GM19468 (cell line): ENCODE results near the gene DPY19L1.
"Not testable (repeated sequence)": the region's sequence is repeated elsewhere in the genome, so short reads cannot be mapped to it uniquely, and the experiment has no call there.

Experiments used
- ATAC-seq: cut with Tn5 transposase; IDR thresholded peaks from one replicate; pipeline ENCODE4 v1.9.1; 2021; ENCODE audit warnings: mild to moderate bottlenecking, moderate library complexity, moderate number of reproducible peaks; ENCODE audit not compliant: unreplicated experiment; ENCODE audit errors: extremely low read depth

The DPY19L1 gene

GRCh38 chr7:35037211-35037525 is at the start of gene DPY19L1:
DPY19L1 (minus strand) TSS chr7:35037485; CDS start chr7:35037394, 91 bp downstream.
- ATAC-seq = no peak

- ATAC-seq = not testable (repeated sequence)
Observed at GRCh38 chr7:35079517-35079916, 42.2 kb upstream of the DPY19L1 start.

- not testable (repeated sequence) for ATAC-seq
Observed at GRCh38 chr7:35074008-35074407, 36.7 kb upstream of the DPY19L1 start.

- ATAC-seq = peak; percentile 55
Observed at GRCh38 chr7:35072950-35073827, 35.9 kb upstream of the DPY19L1 start.

GRCh38 chr7:35069084-35069483 is 31.8 kb upstream of the DPY19L1 start:
- ATAC-seq = not testable (repeated sequence)

GRCh38 chr7:35065382-35065781 is 28.1 kb upstream of the DPY19L1 start:
- ATAC-seq = not testable (repeated sequence)

GRCh38 chr7:35058571-35058970 is 21.3 kb upstream of the DPY19L1 start:
- ATAC-seq = not testable (repeated sequence)

- not testable (repeated sequence) for ATAC-seq
Observed at GRCh38 chr7:35057505-35058451, 20.5 kb upstream of the DPY19L1 start.

GRCh38 chr7:35055733-35056132 is 18.4 kb upstream of the DPY19L1 start:
- not testable (repeated sequence) for ATAC-seq

- ATAC-seq = not testable (repeated sequence)
Observed at GRCh38 chr7:35053488-35054175, 16.3 kb upstream of the DPY19L1 start.

- not testable (repeated sequence) for ATAC-seq
Observed at GRCh38 chr7:35048390-35048789, 11.1 kb upstream of the DPY19L1 start.

GRCh38 chr7:35047912-35048305 is 10.6 kb upstream of the DPY19L1 start:
- ATAC-seq = not testable (repeated sequence)

- ATAC-seq = not testable (repeated sequence)
Observed at GRCh38 chr7:35047263-35047911, 10.1 kb upstream of the DPY19L1 start.

GRCh38 chr7:35043301-35043700 is 6.0 kb upstream of the DPY19L1 start:
- ATAC-seq = not testable (repeated sequence)

GRCh38 chr7:35040906-35041305 is 3.6 kb upstream of the DPY19L1 start:
- ATAC-seq = no peak

GRCh38 chr7:35039343-35039742 is 2.1 kb upstream of the DPY19L1 start:
- no peak for ATAC-seq

GRCh38 chr7:35038354-35038753 is 1.1 kb upstream of the DPY19L1 start:
- no peak for ATAC-seq

GRCh38 chr7:35037526-35038341 is 449 bp upstream of the DPY19L1 start:
- ATAC-seq = peak; percentile 71
